H1 (cell line): ENCODE measurements around the gene SLC25A3. TPM values are rescaled to one million over a fixed set of nuclear protein-coding genes. Genes with fewer than 3 reads are reported as not detected.

Experiments used
- CTCF ChIA-PET: fragments of 300-600 bp; sonication (Branson Sonifier 250); formaldehyde crosslinking; loops from one replicate; lab custom pipeline; 2021; ENCODE audit not compliant: partially characterized antibody; lab: Charles Lee
- POLR2A ChIA-PET: fragments of 300-600 bp; sonication (Branson Sonifier 250); formaldehyde crosslinking; loops from one replicate; lab custom pipeline; 2021; ENCODE audit warnings: inconsistent platforms; ENCODE audit not compliant: partially characterized antibody; lab: Charles Lee
- DNase-seq, 2 experiments: peaks; one replicate each; pipeline versions ENCODE4 v3.0.0 to v3.0.0-alpha.2; 2010 to 2022; ENCODE audit warnings: low spot score in 2 of 2, low read depth in 1 of 2, mixed read lengths in 1 of 2
- FAIRE-seq: peaks from 2 replicates; lab custom pipeline; 2011; peaks lifted over from hg19 to GRCh38; lab: Jason Lieb, UNC
- H2AFZ ChIP-seq: 2 replicates; pipeline ENCODE4 v1.8.1; 2012; ENCODE audit warnings: low read length, inconsistent platforms
- H2AK5ac ChIP-seq: 2 replicates; pipeline ENCODE4 v1.6.1; 2013; ENCODE audit warnings: low read depth, low read length
- H2BK120ac ChIP-seq: replicated peaks from 2 replicates; pipeline ENCODE3; 2013; ENCODE audit warnings: low read depth, low read length, inconsistent platforms
- H2BK12ac ChIP-seq: 2 replicates; pipeline ENCODE4 v1.6.1; 2013; ENCODE audit warnings: low read depth, low read length
- H2BK15ac ChIP-seq: 2 replicates; pipeline ENCODE4 v1.6.1; 2013; ENCODE audit warnings: low read length
- H2BK20ac ChIP-seq: 2 replicates; pipeline ENCODE4 v1.6.1; 2013; ENCODE audit warnings: low read length
- H2BK5ac ChIP-seq: 2 replicates; pipeline ENCODE4 v1.6.1; 2013; ENCODE audit warnings: low read depth, low read length
- H3K14ac ChIP-seq: 2 replicates; pipeline ENCODE4 v1.6.1; 2013; ENCODE audit warnings: inconsistent platforms; ENCODE audit not compliant: insufficient read length
- H3K18ac ChIP-seq: 2 replicates; pipeline ENCODE4 v1.6.1; 2013; ENCODE audit warnings: low read length; ENCODE audit errors: extremely low read depth
- H3K23ac ChIP-seq: 2 replicates; pipeline ENCODE4 v1.6.1; 2013; ENCODE audit warnings: inconsistent platforms; ENCODE audit not compliant: insufficient read length
- H3K23me2 ChIP-seq: 2 replicates; pipeline ENCODE4 v1.6.1; 2013; ENCODE audit warnings: low read depth, low read length
- H3K27ac ChIP-seq: 2 replicates; pipeline ENCODE4 v1.6.1; 2011; ENCODE audit warnings: low read depth, low read length, inconsistent platforms
- H3K27me3 ChIP-seq, 4 experiments: replicated peaks in 1 of 4; 1 replicate in 1 of 4; 2 replicates in 3 of 4; pipeline versions ENCODE4 v1.6.1 to v1.8.1; 2011 to 2013; ENCODE audit warnings: low read length in 3 of 4, mild to moderate bottlenecking in 3 of 4, inconsistent platforms in 2 of 4, mixed read lengths in 2 of 4, moderate library complexity in 1 of 4; ENCODE audit not compliant: control insufficient read depth in 3 of 4, insufficient read depth in 3 of 4; ENCODE audit errors: extremely low read depth in 1 of 4
- H3K36me3 ChIP-seq, 4 experiments: 2 replicates each; pipeline versions ENCODE4 v1.6.1 to v1.8.1; 2011 to 2013; ENCODE audit warnings: mild to moderate bottlenecking in 4 of 4, low read length in 3 of 4, moderate library complexity in 2 of 4, control low read depth in 1 of 4, inconsistent platforms in 1 of 4; ENCODE audit not compliant: insufficient read depth in 4 of 4, control insufficient read depth in 2 of 4
- H3K4ac ChIP-seq: replicated peaks from 2 replicates; pipeline ENCODE3; 2013; ENCODE audit warnings: low read length, low read depth, mixed read lengths, inconsistent platforms; ENCODE audit not compliant: insufficient read length
- H3K4me1 ChIP-seq, 4 experiments: replicated peaks in 1 of 4; 1 replicate in 1 of 4; 2 replicates in 3 of 4; pipeline versions ENCODE4 v1.6.1 to v1.8.1; 2011 to 2013; ENCODE audit warnings: low read length in 3 of 4, inconsistent platforms in 2 of 4, mixed read lengths in 1 of 4; ENCODE audit not compliant: insufficient read depth in 4 of 4, control insufficient read depth in 3 of 4
- H3K4me2 ChIP-seq, 2 experiments: 2 replicates each; pipeline versions ENCODE4 v1.6.1 to v1.8.1; 2011 to 2013; ENCODE audit warnings: low read depth in 2 of 2, low read length in 2 of 2, control low read depth in 1 of 2, inconsistent platforms in 1 of 2, mild to moderate bottlenecking in 1 of 2; ENCODE audit not compliant: insufficient read depth in 1 of 2
- H3K4me3 ChIP-seq, 4 experiments: fragments of 200-600, 300-600 bp in 1 of 4; sonication (generic), shearing (Covaris generic), sonication (Bioruptor Twin) in 1 of 4; 2 replicates each; pipeline versions ENCODE4 v1.5.1 to v1.8.1; 2011 to 2016; ENCODE audit warnings: low read length in 4 of 4, low read depth in 3 of 4, control low read depth in 2 of 4, inconsistent platforms in 2 of 4, mild to moderate bottlenecking in 2 of 4, mixed read lengths in 1 of 4, moderate library complexity in 1 of 4; ENCODE audit not compliant: insufficient read depth in 2 of 4; ENCODE audit errors: extremely low read depth in 1 of 4
- H3K56ac ChIP-seq: replicated peaks from 2 replicates; pipeline ENCODE3; 2013; ENCODE audit warnings: low read depth, mild to moderate bottlenecking, mixed read lengths, low read length, inconsistent platforms; ENCODE audit not compliant: insufficient read length
- H3K79me1 ChIP-seq: 2 replicates; pipeline ENCODE4 v1.6.1; 2013; ENCODE audit warnings: low read depth, low read length, control low read depth
- H3K79me2 ChIP-seq, 2 experiments: 2 replicates each; pipeline versions ENCODE4 v1.6.1 to v1.8.1; 2012 to 2013; ENCODE audit warnings: low read length in 2 of 2, mild to moderate bottlenecking in 2 of 2, inconsistent platforms in 1 of 2; ENCODE audit not compliant: insufficient read depth in 2 of 2, control insufficient read depth in 1 of 2
- H3K9ac ChIP-seq, 4 experiments: replicated peaks in 1 of 4; 1 replicate in 1 of 4; 2 replicates in 3 of 4; pipeline versions ENCODE4 v1.6.1 to v1.8.1; 2011 to 2013; ENCODE audit warnings: low read depth in 3 of 4, low read length in 3 of 4, control low read depth in 2 of 4, mild to moderate bottlenecking in 2 of 4, moderate library complexity in 2 of 4, inconsistent platforms in 1 of 4; ENCODE audit errors: extremely low read depth in 1 of 4
- H3K9me3 ChIP-seq, 2 experiments: 2 replicates each; pipeline versions ENCODE4 v1.6.1 to v1.8.1; 2012 to 2013; ENCODE audit warnings: mild to moderate bottlenecking in 2 of 2, moderate library complexity in 2 of 2, control low read depth in 1 of 2, inconsistent platforms in 1 of 2, low read depth in 1 of 2, low read length in 1 of 2, mixed read lengths in 1 of 2; ENCODE audit not compliant: insufficient read depth in 2 of 2
- H4K20me1 ChIP-seq, 2 experiments: replicated peaks in 1 of 2; 2 replicates each; pipeline versions ENCODE3 to v1.8.1; 2011 to 2013; ENCODE audit warnings: inconsistent platforms in 2 of 2, low read length in 2 of 2, mild to moderate bottlenecking in 1 of 2; ENCODE audit not compliant: insufficient read depth in 2 of 2, control insufficient read depth in 1 of 2
- H4K5ac ChIP-seq: 2 replicates; pipeline ENCODE4 v1.6.1; 2013; ENCODE audit warnings: low read length, low read depth, mixed read lengths, inconsistent platforms; ENCODE audit not compliant: insufficient read length
- H4K8ac ChIP-seq: 2 replicates; pipeline ENCODE4 v1.8.0; 2013; ENCODE audit warnings: mild to moderate bottlenecking, moderate library complexity, low read length, inconsistent platforms; ENCODE audit not compliant: insufficient read depth; ENCODE audit errors: extremely low read depth
- H4K91ac ChIP-seq: replicated peaks from 2 replicates; pipeline ENCODE3; 2013; ENCODE audit warnings: low read length, mixed read lengths, inconsistent platforms; ENCODE audit not compliant: insufficient read length
- GABPA ChIP-seq: IDR thresholded peaks from 2 replicates; pipeline ENCODE4 v1.6.1; 2011; ENCODE audit warnings: mild to moderate bottlenecking, low read length, moderate library complexity, borderline replicate concordance; ENCODE audit not compliant: insufficient read depth
- ZNF274 ChIP-seq: IDR thresholded peaks from 2 replicates; pipeline ENCODE4 v1.7.0; 2012; ENCODE audit warnings: low read length, borderline replicate concordance; ENCODE audit errors: extremely low read depth
- polyA plus RNA-seq, 7 experiments: library from polyadenylated mRNA; depleted of rRNA in 3 of 7; stranded (reverse) in 5 of 7; unstranded in 2 of 7; fragments of >200 nt in 5 of 7; fragments of 200-250 nt in 2 of 7; gene quantifications; 1 replicate in 5 of 7; 2 replicates in 1 of 7; 4 replicates in 1 of 7; pipeline versions ENCODE4 v1.2.1 to v1.2.3, GENCODE V29; 2011 to 2013; ENCODE audit warnings: missing spikeins in 2 of 7, mixed read lengths in 2 of 7
- total RNA-seq: library from RNA; stranded (reverse); fragmentation: NEBNext Ultra II Directional; extraction: Animal tissue kit (Norgen Biotek cat#: 25700); gene quantifications from 2 replicates; pipeline ENCODE4 v1.2.1, GENCODE V29; 2021

The SLC25A3 gene
- total and polyA plus RNA-seq, 2 of the 8 experiments (the other 6 are each of a cell fraction or from before 2014, with no cell fraction given) = 702 to 709 TPM

DNA sequence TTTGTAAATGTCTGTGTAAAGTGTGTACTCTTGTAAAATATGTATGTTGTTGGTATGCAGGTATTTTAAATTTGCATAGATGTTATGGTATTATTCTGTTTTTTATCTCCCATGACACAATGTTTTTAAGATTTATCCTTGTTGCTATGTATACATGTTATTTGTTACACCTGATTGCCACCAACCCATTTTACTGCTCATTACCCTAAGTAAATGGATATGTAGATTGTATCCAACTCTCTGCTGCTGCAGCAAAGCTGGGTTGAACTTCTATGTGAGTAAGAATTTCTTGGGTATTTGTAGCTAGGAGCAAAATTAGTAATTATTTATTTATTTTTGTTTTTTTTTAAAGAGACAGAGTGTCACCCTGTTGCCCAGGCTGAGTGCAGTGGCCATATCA, 57.8 kb downstream of the SLC25A3 start:
- Histone ChIP-seq H3K4me2 (no peak overlapping the region), H2BK15ac (no peak overlapping the region), H3K4me3 (no peak overlapping the region), H2BK5ac (no peak overlapping the region), H2BK20ac (no peak overlapping the region), H2BK12ac (no peak overlapping the region), H4K5ac (no peak overlapping the region), H3K9me3 (no peaks in the 10 kb centered on the region), H2BK120ac (no peak overlapping the region), H3K14ac (no peak overlapping the region), H3K18ac (no peak overlapping the region), H3K79me1 (no peaks in the 10 kb centered on the region), H3K79me2 (peaks cover 0 to 6% of the 10 kb centered on the region in 2 experiments; a peak in 1 of 4 replicates), H3K27ac (no peak overlapping the region), H3K4me1 (no peaks in the 10 kb centered on the region; a peak in 1 of 7 replicates), H3K36me3 (peaks cover 4 to 19% (median 6%) of the 10 kb centered on the region in 4 experiments; a peak in 7 of 8 replicates), H4K20me1 (no peaks in the 10 kb centered on the region), H3K27me3 (no peaks in the 10 kb centered on the region), H3K23me2 (no peaks in the 10 kb centered on the region), H3K9ac (no peak overlapping the region), H3K4ac (no peak overlapping the region), H3K23ac (no peak overlapping the region), H4K91ac (no peak overlapping the region), H4K8ac (no peak overlapping the region), H2AFZ (no peak overlapping the region), H3K56ac (no peak overlapping the region), H2AK5ac (no peak overlapping the region)
- FAIRE-seq = no peak
- ChIA-PET POLR2A (interaction anchor here (0.6 to 1.1 kb wide), 2 partner anchors 8 to 13 kb away, joined by 3 read pairs; no protein-coding TSS in a partner anchor), CTCF (interaction anchor here (0.6 to 3.2 kb wide), 11 partner anchors 14 to 239 kb away, joined by 3 to 20 read pairs (median 4); no protein-coding TSS in a partner anchor)
- no peak for DNase-seq
- TF ChIP-seq ZNF274 (no peak), GABPA (no peak)
